NCI-H1417 treated with DMSO at 0.1 percent for 48 hours (cell line): ENCODE results near the gene UPF1.

ENCODE experiments used
- DNase-seq: peaks from one replicate; lab custom pipeline; 2025; lab: John Stamatoyannopoulos, UW

Gene UPF1

GRCh38 chr19:18875726-18876125, 44.0 kb downstream of the UPF1 start:
- no peak for DNase-seq

- DNase-seq, result no peak
These were observed 45.1 kb downstream of the UPF1 start for GRCh38 chr19:18876865-18877264.

DNA sequence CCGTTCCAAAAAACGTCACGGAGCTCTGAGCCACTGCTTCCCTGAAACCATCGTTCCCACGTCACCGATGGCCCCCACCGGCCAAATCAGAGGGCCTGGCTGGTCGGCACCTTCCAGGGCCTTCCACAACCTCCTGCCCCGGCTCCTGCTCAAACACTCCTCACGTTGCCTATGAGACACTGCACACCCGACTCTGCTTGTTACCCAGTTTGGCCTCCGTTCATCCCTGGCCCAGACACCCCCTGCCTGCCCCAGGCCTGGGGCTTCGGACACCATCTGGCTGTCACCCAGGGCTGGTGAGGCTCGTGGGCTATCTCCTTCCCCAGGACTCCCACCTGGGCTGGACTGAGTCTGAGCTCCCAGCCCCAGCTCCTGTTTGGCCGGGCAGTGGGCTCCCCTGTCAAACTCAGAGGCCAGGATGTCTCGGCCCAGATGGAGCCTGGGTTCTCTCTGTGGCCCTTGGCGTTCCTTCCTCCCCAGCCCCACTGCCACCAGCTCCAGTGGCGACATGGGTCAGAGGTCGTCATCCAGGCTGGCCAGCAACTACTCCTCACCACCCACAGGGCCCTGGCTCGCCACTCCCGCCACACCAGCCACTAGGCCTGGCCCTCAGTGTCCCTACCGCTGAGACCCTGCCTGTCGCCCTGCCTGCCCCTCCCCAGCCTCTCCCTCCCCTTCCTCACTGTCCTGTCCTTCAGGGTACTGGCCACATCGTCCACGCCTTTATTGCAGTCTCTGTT, 46.5 kb downstream of the UPF1 start:
- no peak for DNase-seq

DNA sequence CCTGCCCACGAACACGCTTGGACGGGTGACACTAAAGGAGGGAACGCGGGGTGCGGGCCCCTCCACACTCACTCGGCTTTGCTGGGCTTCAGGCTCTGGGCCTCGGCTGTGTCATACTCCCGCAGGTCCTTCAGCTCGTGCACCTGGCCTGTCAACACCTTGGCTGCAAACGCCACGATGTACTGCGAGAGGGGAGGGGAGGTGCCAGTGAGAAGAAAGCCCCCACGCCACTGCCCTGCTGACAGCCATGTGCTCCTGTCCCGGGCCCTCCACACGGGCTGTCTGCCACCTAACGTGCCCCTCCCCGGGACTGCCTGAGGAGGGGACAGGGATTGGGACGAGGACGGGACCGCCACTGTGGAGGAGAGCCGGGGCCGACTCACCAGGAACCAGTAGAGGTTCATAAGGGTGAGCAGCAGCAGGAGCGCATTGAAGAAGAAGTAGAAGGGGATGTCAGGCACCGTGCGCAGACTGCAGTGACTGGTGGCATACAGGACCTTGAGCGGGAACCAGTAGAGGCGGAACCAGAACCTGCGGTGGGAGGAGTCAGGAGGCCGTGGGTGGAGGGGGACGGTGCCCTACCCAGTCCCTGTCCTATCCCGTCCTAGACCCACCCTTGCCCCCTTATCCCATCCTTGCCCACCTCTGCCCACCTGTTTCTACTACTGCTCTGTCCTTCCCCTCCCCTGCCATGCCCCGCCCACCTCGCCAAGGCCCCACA, 47.3 kb downstream of the UPF1 start:
- DNase-seq, result no peak

- no peak for DNase-seq
These were observed 48.0 kb downstream of the UPF1 start for GRCh38 chr19:18879579-18880373.

DNA sequence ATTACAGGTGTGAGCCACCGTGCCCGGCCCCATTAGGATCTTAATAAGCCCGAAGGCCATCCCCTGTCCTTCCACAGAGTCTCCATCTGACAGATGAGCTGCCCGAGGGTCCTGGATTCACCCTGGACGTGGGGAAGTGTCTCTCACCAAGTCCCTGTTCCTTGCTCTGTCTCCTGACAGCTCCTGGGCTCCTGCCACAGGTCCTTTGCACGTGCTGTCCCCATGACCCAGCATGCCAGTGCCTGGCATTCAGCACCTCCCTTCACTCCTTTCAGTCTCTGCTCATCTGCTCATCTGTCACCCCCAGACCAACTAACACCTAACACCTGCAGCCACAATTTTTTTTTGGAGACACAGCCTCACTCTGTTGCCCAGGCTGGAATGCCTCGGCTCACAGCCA, 49.7 kb downstream of the UPF1 start:
- DNase-seq, result no peak

GRCh38 chr19:18883526-18884304, 52.0 kb downstream of the UPF1 start:
- no peak for DNase-seq

GRCh38 chr19:18886972-18887371, 55.2 kb downstream of the UPF1 start:
- DNase-seq, result no peak

DNA sequence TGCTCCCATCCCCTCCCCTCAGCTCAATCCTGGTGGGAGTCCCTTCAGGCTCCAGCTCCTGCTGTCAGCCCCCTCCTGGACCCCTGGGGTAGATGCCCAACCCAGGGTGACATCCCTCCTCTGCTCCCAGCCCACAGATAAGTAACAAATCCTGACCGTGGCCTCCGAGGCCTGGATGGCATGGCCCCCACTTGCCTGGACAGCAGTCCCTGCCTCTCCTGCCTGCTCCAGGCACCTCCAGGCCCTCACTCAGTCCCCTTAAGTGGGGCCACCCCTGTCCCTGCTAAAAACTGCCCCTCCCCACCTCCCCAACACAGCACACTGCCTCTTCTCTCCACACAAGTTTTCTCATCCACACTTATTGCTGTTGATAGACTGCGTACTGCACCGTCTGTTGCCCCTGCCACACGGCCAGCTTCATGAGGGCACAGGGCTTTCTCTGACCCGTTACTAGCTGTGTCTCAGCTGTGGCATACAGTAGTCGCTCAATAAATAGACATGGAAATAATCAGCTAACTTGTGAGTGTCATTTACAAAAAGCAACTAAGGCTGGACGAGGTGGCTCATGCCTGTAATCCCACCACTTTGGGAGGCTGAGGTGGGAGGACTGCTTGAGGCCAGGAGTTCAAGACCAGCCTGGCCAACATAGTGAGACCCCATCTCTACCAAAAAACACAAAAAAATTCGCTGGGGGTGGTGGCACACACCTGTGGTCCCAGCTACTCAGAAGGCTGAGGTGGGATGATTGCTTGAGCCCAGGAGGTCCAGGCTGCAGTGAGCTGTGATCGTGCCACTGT, 58.4 kb downstream of the UPF1 start:
- no peak for DNase-seq

GRCh38 chr19:18893587-18894253, 62.0 kb downstream of the UPF1 start:
- DNase-seq, result no peak

DNA sequence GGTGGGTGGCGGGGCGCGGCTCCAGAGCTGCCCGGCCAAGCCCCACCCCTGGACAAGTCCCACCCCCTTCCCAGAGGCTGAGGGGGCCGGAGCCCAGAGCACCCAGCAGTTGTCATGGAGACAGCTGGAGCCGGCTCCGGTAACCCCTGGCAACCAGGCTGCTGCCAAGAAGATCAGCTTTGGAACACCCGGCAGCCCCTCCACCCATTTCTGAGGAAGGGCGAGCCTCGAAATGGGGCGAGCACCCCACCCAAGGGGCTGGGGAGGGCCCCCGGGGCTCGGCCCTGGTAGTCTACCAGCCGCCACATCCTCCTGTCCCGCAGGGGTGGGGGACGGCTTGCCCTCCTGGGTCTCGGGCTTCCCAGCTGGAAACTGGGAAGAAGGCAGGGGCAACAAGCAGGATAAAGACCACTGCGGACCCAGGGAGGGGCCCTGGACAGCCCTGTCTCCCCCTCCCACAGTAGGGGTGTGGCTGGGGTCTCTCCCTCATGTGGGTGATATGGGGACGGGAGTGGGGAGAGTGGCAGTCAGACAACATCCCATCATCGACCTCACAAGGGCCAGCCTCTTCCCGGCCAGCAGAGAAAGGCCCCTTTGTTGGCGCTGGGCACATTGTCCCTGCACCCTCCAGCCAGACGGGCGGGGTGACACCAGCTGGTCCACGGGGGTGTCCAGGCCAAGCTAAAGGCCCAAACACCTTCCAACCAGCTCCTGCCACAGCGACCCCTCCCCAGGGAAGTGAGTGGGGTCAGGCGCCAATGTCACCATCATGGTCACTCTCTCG, 62.7 kb downstream of the UPF1 start:
- no peak for DNase-seq

GRCh38 chr19:18895038-18895823, 63.5 kb downstream of the UPF1 start:
- no peak for DNase-seq

DNA sequence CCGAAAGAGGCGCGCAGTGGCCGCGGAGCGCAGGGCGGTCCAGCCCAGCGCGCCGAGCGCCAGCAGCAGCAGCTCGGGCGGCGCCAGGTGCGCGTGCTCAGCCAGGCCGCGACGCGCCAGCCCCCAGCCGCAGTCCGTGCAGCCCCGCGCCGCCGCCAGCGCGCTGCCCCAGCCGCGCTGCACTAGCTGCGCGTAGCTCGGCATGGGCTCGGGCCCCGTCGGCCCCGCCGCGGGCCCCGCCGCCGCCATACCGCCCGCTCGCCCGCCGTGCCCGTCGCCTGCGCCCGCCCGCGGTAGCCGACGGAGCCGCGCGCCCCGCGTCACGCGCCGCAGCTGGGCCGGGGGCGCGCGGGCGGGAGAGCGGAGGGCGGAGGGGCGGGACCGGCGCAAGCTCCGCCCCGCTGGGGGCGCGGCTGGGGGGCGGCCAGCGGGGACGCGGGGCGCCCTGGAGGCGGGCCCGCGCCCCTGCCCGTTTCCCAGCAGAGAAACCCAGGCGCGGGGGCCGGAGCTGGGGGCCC, 64.1 kb downstream of the UPF1 start, which contains the start of gene CERS1:
Gene CERS1, minus strand, starts transcription at position 335 of the 518 bp plus-strand sequence. Its CDS starts 86 bp downstream, at position 249.
- DNase-seq, result no peak

DNA sequence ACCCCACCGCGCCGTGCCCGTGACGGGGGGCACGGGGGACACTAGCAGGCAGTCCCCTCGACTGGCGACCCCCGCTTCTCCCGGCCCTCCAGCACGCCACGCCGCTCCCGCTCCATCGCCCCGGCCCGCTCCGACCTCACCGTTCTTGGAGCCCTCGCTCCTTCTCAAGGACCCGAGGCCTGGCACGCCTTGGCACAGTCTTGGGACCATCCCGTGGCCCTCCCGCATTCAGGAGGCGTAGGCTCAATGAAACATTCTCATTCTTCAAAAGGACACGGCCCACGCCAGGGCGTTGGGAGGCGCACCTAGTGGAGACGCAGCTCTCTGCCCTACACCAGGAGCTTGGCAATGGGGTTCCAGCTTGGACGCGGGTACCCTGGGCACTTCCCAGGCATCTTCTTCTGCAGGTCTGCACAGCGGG, 64.7 kb downstream of the UPF1 start:
- DNase-seq, result no peak

DNA sequence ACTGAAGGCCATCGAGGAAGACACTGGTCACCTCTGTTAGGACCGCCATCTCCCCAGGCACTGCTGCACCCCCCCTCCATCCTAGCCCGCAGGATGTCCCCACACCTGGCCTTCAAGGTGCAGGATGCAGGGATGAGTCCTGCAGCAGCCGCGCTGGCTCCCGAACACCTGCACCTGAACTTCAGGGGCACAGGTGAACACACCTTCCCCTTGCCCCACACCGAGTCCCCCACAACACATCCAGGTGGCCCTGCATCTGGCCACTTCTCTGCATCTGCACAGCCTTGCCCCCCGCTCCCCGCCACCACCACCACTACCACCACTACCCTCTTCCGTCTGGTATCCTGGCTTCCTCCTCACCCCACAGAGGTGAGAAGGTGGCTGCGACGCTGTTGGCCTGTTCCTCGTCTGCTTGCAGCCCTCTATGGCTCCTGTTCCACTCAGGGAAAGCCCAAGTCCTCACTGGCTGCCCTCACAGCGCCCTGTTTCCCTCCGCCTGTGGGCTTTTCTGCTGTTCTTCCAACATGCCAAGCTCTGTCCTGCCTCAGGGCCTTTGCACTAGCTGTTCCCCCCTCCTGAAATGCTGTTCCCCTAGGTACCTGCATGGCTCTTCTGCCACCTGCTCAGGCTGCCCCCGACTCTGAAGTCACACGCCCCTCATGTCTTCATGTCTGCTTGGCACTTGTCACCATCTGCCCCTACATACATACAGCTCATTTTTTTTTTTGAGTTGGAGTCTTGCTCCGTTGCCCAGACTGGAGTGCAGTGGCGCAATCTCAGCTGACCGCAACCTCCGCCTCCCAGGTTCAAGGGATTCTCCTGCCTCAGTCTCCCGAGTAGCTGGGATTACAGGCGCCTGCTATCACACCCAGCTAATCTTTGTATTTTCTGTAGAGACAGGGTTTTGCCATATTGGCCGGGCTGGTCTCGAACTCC, 65.6 kb downstream of the UPF1 start:
- no peak for DNase-seq

DNA sequence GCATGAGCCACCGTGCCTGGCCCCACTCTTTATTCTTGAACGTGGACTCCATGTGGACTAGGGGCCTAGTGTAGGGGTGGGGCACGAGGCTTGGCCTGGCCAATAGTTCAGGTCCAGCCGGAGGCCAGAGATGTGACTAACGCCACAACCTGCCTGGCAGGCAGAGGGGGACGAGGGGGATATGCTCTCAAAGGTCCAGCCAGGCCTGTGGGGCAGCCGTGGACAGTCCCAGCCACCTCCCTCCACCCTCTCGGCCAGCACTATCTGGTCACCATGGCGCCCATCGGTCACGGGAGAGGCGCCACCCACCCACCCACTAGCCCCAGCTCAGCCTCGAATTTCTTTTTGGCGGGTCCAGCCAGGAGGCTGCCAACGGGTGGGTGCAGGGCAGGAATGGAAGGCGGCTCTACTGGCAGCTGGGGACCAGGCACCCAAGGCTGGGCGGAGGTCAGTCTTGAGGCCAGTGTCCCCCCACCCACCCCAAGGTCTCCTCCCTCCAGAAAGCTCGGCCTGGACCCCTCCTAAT, 66.4 kb downstream of the UPF1 start:
- no peak for DNase-seq
